Keratinocyte (primary cell): Measurements from ENCODE around the gene ANAPC2. TPM values are rescaled to one million over a fixed set of nuclear protein-coding genes. Genes with fewer than 3 reads are reported as not detected.

Experiments used
- DNase-seq: peaks from one replicate; pipeline ENCODE4 v3.0.0-alpha.2; 2011; ENCODE audit warnings: low read depth, missing footprints, low spot score
- FAIRE-seq: peaks from 2 replicates; lab custom pipeline; 2011; peaks lifted over from hg19 to GRCh38; lab: Jason Lieb, UNC
- H2AFZ ChIP-seq: 2 replicates; pipeline ENCODE4 v1.6.0; 2012; ENCODE audit warnings: low read length, control low read depth, inconsistent platforms; ENCODE audit not compliant: control insufficient read depth
- H3K27ac ChIP-seq: 2 replicates; pipeline ENCODE4 v1.5.1; 2011; ENCODE audit warnings: low read length; ENCODE audit not compliant: control insufficient read depth, insufficient read depth
- H3K27me3 ChIP-seq: 3 replicates; pipeline ENCODE4 v1.6.0; 2011; ENCODE audit warnings: low read length; ENCODE audit not compliant: control insufficient read depth, insufficient read depth; ENCODE audit errors: extremely low read depth
- H3K36me3 ChIP-seq, 2 experiments: 2 replicates in 1 of 2; 3 replicates in 1 of 2; pipeline ENCODE4 v1.5.1; 2011; ENCODE audit warnings: low read length in 2 of 2, mild to moderate bottlenecking in 1 of 2; ENCODE audit not compliant: control insufficient read depth in 2 of 2, insufficient read depth in 2 of 2; ENCODE audit errors: extremely low read depth in 1 of 2
- H3K4me1 ChIP-seq: 3 replicates; pipeline ENCODE4 v1.5.1; 2011; ENCODE audit warnings: low read length; ENCODE audit not compliant: control insufficient read depth, insufficient read depth; ENCODE audit errors: extremely low read depth
- H3K4me2 ChIP-seq: 3 replicates; pipeline ENCODE4 v1.6.0; 2011; ENCODE audit warnings: low read depth, low read length; ENCODE audit not compliant: control insufficient read depth, insufficient read depth; ENCODE audit errors: extremely low read depth
- H3K4me3 ChIP-seq, 3 experiments: fragments of 200-600 bp in 1 of 3; sonication (generic) in 1 of 3; 2 replicates in 2 of 3; 3 replicates in 1 of 3; pipeline ENCODE4 v1.5.1; 2011 to 2016; ENCODE audit warnings: low read length in 3 of 3, mild to moderate bottlenecking in 3 of 3, control low read depth in 2 of 3, inconsistent platforms in 1 of 3, low read depth in 1 of 3, mixed read lengths in 1 of 3, mixed run types in 1 of 3, moderate library complexity in 1 of 3; ENCODE audit not compliant: control insufficient read depth in 2 of 3, insufficient read depth in 2 of 3; ENCODE audit errors: extremely low read depth in 1 of 3
- H3K79me2 ChIP-seq: 2 replicates; pipeline ENCODE4 v1.6.0; 2012; ENCODE audit warnings: low read length; ENCODE audit not compliant: control insufficient read depth, insufficient read depth
- H3K9ac ChIP-seq: 3 replicates; pipeline ENCODE4 v1.6.0; 2011; ENCODE audit warnings: low read length; ENCODE audit not compliant: control insufficient read depth, insufficient read depth; ENCODE audit errors: extremely low read depth
- H3K9me1 ChIP-seq: 3 replicates; pipeline ENCODE4 v1.6.0; 2011; ENCODE audit warnings: low read length; ENCODE audit not compliant: control insufficient read depth, insufficient read depth; ENCODE audit errors: extremely low read depth
- H3K9me3 ChIP-seq: 2 replicates; pipeline ENCODE4 v1.5.1; 2012; ENCODE audit warnings: low read depth, low read length; ENCODE audit not compliant: control insufficient read depth
- H4K20me1 ChIP-seq: 3 replicates; pipeline ENCODE4 v1.6.0; 2011; ENCODE audit warnings: low read length; ENCODE audit not compliant: control insufficient read depth, insufficient read depth; ENCODE audit errors: extremely low read depth
- CTCF ChIP-seq, 3 experiments: IDR thresholded peaks in 1 of 3; conservative IDR thresholded peaks in 1 of 3; optimal IDR thresholded peaks in 1 of 3; 2 replicates in 2 of 3; 3 replicates in 1 of 3; pipeline versions ENCODE3 to v1.5.1; 2011; ENCODE audit warnings: low read length in 3 of 3, mild to moderate bottlenecking in 3 of 3, moderate library complexity in 2 of 3, control low read depth in 1 of 3, inconsistent platforms in 1 of 3; ENCODE audit not compliant: insufficient read depth in 2 of 3; ENCODE audit errors: extremely low read depth in 1 of 3
- EZH2 ChIP-seq: IDR thresholded peaks from one replicate; pipeline ENCODE4 v1.6.1; 2012; ENCODE audit warnings: inconsistent platforms, mild to moderate bottlenecking, low read length, moderate library complexity
- dilution Hi-C: fragments of 300-500 bp; cut with MboI; formaldehyde crosslinking; loops from one replicate; pipeline ENCODE4 v1.7.0; 2020; ENCODE audit warnings: low sequenced_read_pairs; ENCODE audit not compliant: extremely low pct_ligation_motif_present
- polyA plus RNA-seq, 5 experiments: library from polyadenylated mRNA; depleted of rRNA in 3 of 5; stranded (reverse) in 3 of 5; stranded (forward) in 1 of 5; unstranded in 1 of 5; fragments of >200 nt; gene quantifications; 1 replicate in 1 of 5; 2 replicates in 3 of 5; 3 replicates in 1 of 5; pipeline versions ENCODE4 v1.2.1 to v1.2.3, GENCODE V29; 2011 to 2012; ENCODE audit warnings: missing spikeins in 2 of 5, low read depth in 1 of 5, low replicate concordance in 1 of 5

ANAPC2 gene
- polyA plus RNA-seq, 1 donor (not counting 4 experiments of a cell fraction or from before 2014, with no cell fraction given) = 11.9 TPM

- Histone ChIP-seq H4K20me1 (no peaks in the 10 kb centered on the region), H3K4me1 (peaks cover 4% of the 10 kb centered on the region), H3K9ac (no peak overlapping the region), H3K79me2 (no peaks in the 10 kb centered on the region), H3K4me2 (no peak overlapping the region), H3K27me3 (peaks cover 22% of the 10 kb centered on the region), H2AFZ (no peak overlapping the region), H3K36me3 (no peaks in the 10 kb centered on the region), H3K9me3 (no peaks in the 10 kb centered on the region), H3K4me3 (no peak overlapping the region), H3K27ac (no peak overlapping the region), H3K9me1 (no peaks in the 10 kb centered on the region)
- DNase-seq = no peak
- no peak for TF ChIP-seq CTCF (optimal IDR thresholded peaks at IDR 0.05 in 1 of 3, IDR thresholded peaks at IDR 0.05 in 1 of 3, conservative IDR thresholded peaks at IDR 0.05 in 1 of 3; ENCODE audit: extremely low read depth in 1 of 3, insufficient read depth in 2 of 3, low read length in 3 of 3)
- no peak for TF ChIP-seq EZH2
- dilution Hi-C loops = no loop called here
- no peak for FAIRE-seq
Measured at GRCh38 chr9:137152844-137153405, 35.4 kb downstream of the ANAPC2 start.

- Histone ChIP-seq H3K4me3 (no peak overlapping the region), H3K36me3 (no peaks in the 10 kb centered on the region), H3K4me1 (no peaks in the 10 kb centered on the region), H3K9me1 (no peaks in the 10 kb centered on the region), H3K9ac (no peak overlapping the region), H3K4me2 (no peak overlapping the region), H4K20me1 (no peaks in the 10 kb centered on the region), H3K9me3 (no peaks in the 10 kb centered on the region), H3K79me2 (no peaks in the 10 kb centered on the region), H3K27me3 (peaks cover 5% of the 10 kb centered on the region), H2AFZ (no peak overlapping the region), H3K27ac (no peak overlapping the region)
- DNase-seq (no peak), FAIRE-seq (no peak)
- TF ChIP-seq EZH2 (no peak), CTCF (optimal IDR thresholded peaks at IDR 0.05 in 1 of 3, IDR thresholded peaks at IDR 0.05 in 1 of 3, conservative IDR thresholded peaks at IDR 0.05 in 1 of 3; ENCODE audit: extremely low read depth in 1 of 3, insufficient read depth in 2 of 3, low read length in 3 of 3) (no peak)
- dilution Hi-C loops = no loop called here
Measured at GRCh38 chr9:137150617-137151457, 37.5 kb downstream of the ANAPC2 start.
